Loucy (cell line): ENCODE data around the gene DCDC2.

ENCODE experiments used
- H2AFZ ChIP-seq: fragments of 200-600 bp; sonication (generic); 2 replicates; pipeline ENCODE4 v1.6.0; 2016; ENCODE audit warnings: antibody characterized with exemption, mild to moderate bottlenecking, low read length, moderate library complexity
- H3F3A ChIP-seq: fragments of 200-600 bp; 2 replicates; pipeline ENCODE4 v1.6.0; 2016; ENCODE audit warnings: antibody characterized with exemption, low read depth, mild to moderate bottlenecking
- H3K27me3 ChIP-seq: fragments of 200-600 bp; sonication (generic); 2 replicates; pipeline ENCODE4 v1.6.1; 2014; ENCODE audit warnings: low read length, mild to moderate bottlenecking; ENCODE audit not compliant: insufficient read depth, poor library complexity, severe bottlenecking
- H3K36me3 ChIP-seq: fragments of 200-600 bp; sonication (generic); 2 replicates; pipeline ENCODE4 v1.6.1; 2016; ENCODE audit warnings: low read length; ENCODE audit not compliant: insufficient read depth
- H3K4me1 ChIP-seq: fragments of 200-600 bp; sonication (generic); 2 replicates; pipeline ENCODE4 v1.5.1; 2014; ENCODE audit warnings: low read length, mild to moderate bottlenecking; ENCODE audit not compliant: insufficient read depth, poor library complexity, severe bottlenecking
- H3K4me2 ChIP-seq: fragments of 200-600 bp; sonication (generic); 2 replicates; pipeline ENCODE4 v1.6.0; 2014; ENCODE audit warnings: antibody characterized with exemption, low read length, low read depth, mild to moderate bottlenecking; ENCODE audit not compliant: poor library complexity, severe bottlenecking
- H3K4me3 ChIP-seq: fragments of 200-600 bp; sonication (generic); 2 replicates; pipeline ENCODE4 v1.5.1; 2014; ENCODE audit warnings: low read length, mild to moderate bottlenecking, mixed read lengths; ENCODE audit not compliant: poor library complexity, severe bottlenecking
- H3K79me2 ChIP-seq: fragments of 200-600 bp; sonication (generic); 2 replicates; pipeline ENCODE4 v1.6.1; 2014; ENCODE audit warnings: low read length; ENCODE audit not compliant: insufficient read depth
- H3K9ac ChIP-seq: fragments of 200-600 bp; sonication (generic); 2 replicates; pipeline ENCODE4 v1.6.0; 2014; ENCODE audit warnings: mild to moderate bottlenecking, low read depth, low read length, moderate library complexity; ENCODE audit not compliant: poor library complexity, severe bottlenecking
- H3K9me2 ChIP-seq: fragments of 200-600 bp; sonication (generic); replicated peaks from 2 replicates; pipeline ENCODE4 v1.6.1; 2016; ENCODE audit warnings: low read depth, low read length, mixed read lengths
- H3K9me3 ChIP-seq: fragments of 200-600 bp; sonication (generic); 2 replicates; pipeline ENCODE4 v1.6.1; 2014; ENCODE audit warnings: mild to moderate bottlenecking, antibody characterized with exemption, low read length, low read depth; ENCODE audit not compliant: insufficient read depth
- H4K20me1 ChIP-seq: fragments of 200-600 bp; sonication (generic); 2 replicates; pipeline ENCODE4 v1.6.0; 2014; ENCODE audit warnings: antibody characterized with exemption, low read length, mild to moderate bottlenecking; ENCODE audit not compliant: insufficient read depth, poor library complexity, severe bottlenecking
- CTCF ChIP-seq: fragments of 200-600 bp; sonication (generic); conservative IDR thresholded peaks from 2 replicates; pipeline ENCODE4 v1.5.1; 2014; ENCODE audit warnings: mild to moderate bottlenecking, antibody characterized with exemption, low read length
- EZH2phosphoT487 ChIP-seq: fragments of 200-600 bp; IDR thresholded peaks from 2 replicates; pipeline ENCODE4 v1.6.1; 2018; ENCODE audit warnings: antibody characterized with exemption, mild to moderate bottlenecking, moderate library complexity, borderline replicate concordance

The DCDC2 gene

GRCh38 chr6:24257282-24257681 lies 100.6 kb downstream of the DCDC2 start:
- Histone ChIP-seq H3K79me2 (no peaks in the 10 kb centered on the region), H3K9me2 (no peaks in the 10 kb centered on the region), H3K4me1 (no peaks in the 10 kb centered on the region), H3K36me3 (no peaks in the 10 kb centered on the region), H3F3A (no peaks in the 10 kb centered on the region), H3K9me3 (no peaks in the 10 kb centered on the region), H3K4me3 (no peak overlapping the region), H4K20me1 (no peaks in the 10 kb centered on the region), H3K27me3 (no peaks in the 10 kb centered on the region), H2AFZ (no peak overlapping the region), H3K4me2 (no peak overlapping the region), H3K9ac (no peak overlapping the region)
- TF ChIP-seq EZH2phosphoT487: no peak
- peak; percentile 29; the same call in 1 of the 2 replicates for TF ChIP-seq CTCF

GRCh38 chr6:24255676-24256075 lies 102.2 kb downstream of the DCDC2 start:
- H3K79me2 ChIP-seq: no peaks in the 10 kb centered on the region
- H3F3A ChIP-seq: no peaks in the 10 kb centered on the region
- TF ChIP-seq EZH2phosphoT487 (no peak), CTCF (no peak)
- H3K4me3 ChIP-seq: no peak overlapping the region
- no peaks in the 10 kb centered on the region for H3K27me3 ChIP-seq
- no peak overlapping the region for H3K9ac ChIP-seq
- no peaks in the 10 kb centered on the region for H3K36me3 ChIP-seq
- no peaks in the 10 kb centered on the region for H4K20me1 ChIP-seq
- H3K9me3 ChIP-seq: no peaks in the 10 kb centered on the region
- no peak overlapping the region for H2AFZ ChIP-seq
- no peaks in the 10 kb centered on the region for H3K9me2 ChIP-seq
- H3K4me1 ChIP-seq: no peaks in the 10 kb centered on the region
- no peak overlapping the region for H3K4me2 ChIP-seq

GRCh38 chr6:24253360-24253759 lies 104.5 kb downstream of the DCDC2 start:
- no peaks in the 10 kb centered on the region for H3K79me2 ChIP-seq
- no peaks in the 10 kb centered on the region for H3K27me3 ChIP-seq
- H3K9me2 ChIP-seq: no peaks in the 10 kb centered on the region
- H3K4me1 ChIP-seq: no peaks in the 10 kb centered on the region
- H3K4me3 ChIP-seq: no peak overlapping the region
- H4K20me1 ChIP-seq: no peaks in the 10 kb centered on the region
- no peak overlapping the region for H3K9ac ChIP-seq
- H3K9me3 ChIP-seq: no peaks in the 10 kb centered on the region
- H3K36me3 ChIP-seq: no peaks in the 10 kb centered on the region
- no peak for TF ChIP-seq CTCF
- TF ChIP-seq EZH2phosphoT487: no peak
- H3F3A ChIP-seq: no peaks in the 10 kb centered on the region
- H2AFZ ChIP-seq: no peak overlapping the region
- H3K4me2 ChIP-seq: no peak overlapping the region
